Activated CD8-positive, alpha-beta memory T cell treated with anti-CD3 and anti-CD28 coated beads, Interleukin-2, amount 50 U/mL, for 48 hours (primary cell): ENCODE data around the gene SLC35A4.
"Not testable (repeated sequence)": the region's sequence is repeated elsewhere in the genome, so short reads cannot be mapped to it uniquely, and the experiment has no call there.

ENCODE experiments used
- DNase-seq: peaks from one replicate; pipeline ENCODE4 v3.0.0-alpha.2; 2020

Gene SLC35A4

DNA sequence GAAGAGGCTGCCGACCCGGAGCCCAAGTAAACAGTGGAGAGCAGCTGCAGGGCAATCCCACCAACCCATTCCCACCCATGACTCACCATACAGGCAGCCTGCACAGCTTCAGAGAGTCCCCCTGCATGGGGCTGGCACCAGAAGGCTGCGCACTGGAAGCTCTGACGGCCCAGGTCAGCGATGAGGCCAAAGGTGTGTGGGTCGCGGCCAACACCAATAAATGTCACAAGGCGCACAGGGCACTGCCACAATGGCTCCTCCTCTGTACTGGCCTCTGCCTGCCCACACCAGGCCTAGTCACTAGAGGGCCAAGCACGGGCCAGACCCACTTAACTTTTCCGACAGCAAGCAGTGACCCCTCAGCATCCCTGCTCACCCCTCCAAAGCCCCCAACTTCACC lies 4.4 kb upstream of the SLC35A4 start:
- DNase-seq = peak; percentile 35

- peak; percentile 45 for DNase-seq
Measured at GRCh38 chr5:140561753-140562523, 2.7 kb upstream of the SLC35A4 start.

- peak; percentile 56 for DNase-seq
Measured at GRCh38 chr5:140563596-140563995, 1.0 kb upstream of the SLC35A4 start.

DNA sequence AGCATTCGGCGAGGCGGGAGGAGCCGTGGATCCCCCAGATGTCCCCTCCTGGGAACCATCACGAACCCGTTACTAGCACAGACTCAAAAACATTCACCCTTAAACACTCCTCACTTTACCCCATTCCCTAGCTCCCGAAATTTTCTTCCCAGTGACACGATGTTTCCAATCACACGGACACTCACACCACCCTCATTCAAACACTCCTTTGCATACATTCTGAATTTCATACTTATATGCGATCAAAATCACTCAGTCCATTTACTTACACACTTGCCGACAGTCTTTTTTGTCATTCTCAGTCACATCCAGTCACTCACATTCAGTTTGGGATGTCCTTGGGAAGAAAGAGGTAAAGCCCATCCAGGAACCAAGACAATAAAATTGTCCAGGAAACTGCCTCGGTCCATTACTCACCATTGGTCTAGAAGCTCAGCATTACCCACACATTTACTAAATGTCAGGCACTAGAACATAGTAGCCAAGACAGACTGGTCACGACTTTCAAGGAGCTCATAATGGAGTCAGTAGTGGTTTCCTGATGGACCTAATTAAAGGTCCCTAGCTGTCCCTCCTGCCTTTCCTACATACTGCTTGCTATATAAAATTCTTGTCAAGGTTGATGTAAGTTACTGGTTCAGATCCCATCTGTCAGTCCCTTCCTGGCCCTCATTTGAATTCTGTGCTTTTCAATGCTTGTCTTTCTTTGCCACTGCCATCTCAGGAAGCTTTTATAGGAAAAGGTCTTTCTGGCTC lies 574 bp downstream of the SLC35A4 start:
- no peak for DNase-seq

DNA sequence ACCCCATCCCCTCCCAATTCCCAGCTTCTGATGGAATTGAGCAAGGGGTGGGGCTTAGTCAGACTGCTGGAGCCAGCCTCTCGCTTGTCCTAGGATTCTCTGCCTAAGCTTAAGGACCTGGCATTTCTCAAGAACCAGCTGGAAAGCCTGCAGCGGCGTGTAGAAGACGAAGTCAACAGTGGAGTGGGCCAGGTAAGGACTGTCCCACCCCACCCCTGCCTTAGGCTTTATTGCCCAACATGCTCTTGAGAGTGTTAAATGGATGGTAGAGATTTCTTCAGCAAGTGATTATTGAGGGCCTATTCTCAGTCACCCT lies 1.1 kb downstream of the SLC35A4 start:
- peak; percentile 50 for DNase-seq

DNA sequence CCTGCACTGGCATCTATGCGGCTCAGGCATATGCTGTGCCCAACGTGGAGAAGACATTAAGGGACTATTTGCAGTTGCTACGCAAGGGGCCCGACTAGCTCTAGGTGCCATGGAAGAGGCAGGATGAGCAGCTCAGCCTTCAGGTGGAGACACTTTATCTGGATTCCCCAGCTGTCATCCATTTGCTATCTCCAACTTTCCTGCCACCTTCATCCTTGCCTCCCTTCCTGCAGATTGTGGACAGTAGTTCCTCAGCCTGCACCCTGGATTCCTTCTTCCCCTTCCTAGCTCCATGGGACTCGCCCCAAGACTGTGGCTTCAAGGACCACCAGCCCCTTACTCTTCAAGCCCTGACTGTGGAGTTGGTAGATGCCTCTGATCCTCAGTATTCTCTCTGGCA lies 2.0 kb downstream of the SLC35A4 start:
- peak; percentile 45 for DNase-seq

- DNase-seq = peak; percentile 50
Measured at GRCh38 chr5:140567136-140567818, 2.6 kb downstream of the SLC35A4 start.

GRCh38 chr5:140567871-140568270 lies 3.2 kb downstream of the SLC35A4 start:
- peak; percentile 47 for DNase-seq

DNA sequence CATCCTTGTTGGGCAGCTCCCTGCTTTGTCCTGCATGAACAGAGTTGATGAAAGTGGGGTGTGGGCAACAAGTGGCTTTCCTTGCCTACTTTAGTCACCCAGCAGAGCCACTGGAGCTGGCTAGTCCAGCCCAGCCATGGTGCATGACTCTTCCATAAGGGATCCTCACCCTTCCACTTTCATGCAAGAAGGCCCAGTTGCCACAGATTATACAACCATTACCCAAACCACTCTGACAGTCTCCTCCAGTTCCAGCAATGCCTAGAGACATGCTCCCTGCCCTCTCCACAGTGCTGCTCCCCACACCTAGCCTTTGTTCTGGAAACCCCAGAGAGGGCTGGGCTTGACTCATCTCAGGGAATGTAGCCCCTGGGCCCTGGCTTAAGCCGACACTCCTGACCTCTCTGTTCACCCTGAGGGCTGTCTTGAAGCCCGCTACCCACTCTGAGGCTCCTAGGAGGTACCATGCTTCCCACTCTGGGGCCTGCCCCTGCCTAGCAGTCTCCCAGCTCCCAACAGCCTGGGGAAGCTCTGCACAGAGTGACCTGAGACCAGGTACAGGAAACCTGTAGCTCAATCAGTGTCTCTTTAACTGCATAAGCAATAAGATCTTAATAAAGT lies 3.9 kb downstream of the SLC35A4 start:
- DNase-seq = peak; percentile 52

DNA sequence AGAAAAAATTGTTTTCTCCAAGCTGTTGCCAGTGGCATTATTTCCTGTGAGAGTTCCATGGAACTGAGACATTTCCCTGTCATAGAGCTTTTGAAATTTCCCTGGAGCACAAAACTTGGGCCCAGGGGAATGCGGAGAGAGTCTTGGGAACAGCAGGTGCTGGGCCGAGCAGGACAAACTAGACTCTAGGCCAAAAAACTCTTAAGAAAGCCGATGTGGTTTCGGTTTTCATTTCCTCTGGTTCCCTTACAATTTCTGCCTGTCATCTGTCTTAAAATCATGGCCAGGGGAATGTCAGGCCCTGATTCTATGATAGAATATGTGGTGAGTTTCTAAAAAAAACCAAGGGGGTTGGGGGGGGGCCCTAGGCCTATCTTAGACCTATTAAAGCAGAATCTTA lies 4.6 kb downstream of the SLC35A4 start:
- peak; percentile 47 for DNase-seq

DNA sequence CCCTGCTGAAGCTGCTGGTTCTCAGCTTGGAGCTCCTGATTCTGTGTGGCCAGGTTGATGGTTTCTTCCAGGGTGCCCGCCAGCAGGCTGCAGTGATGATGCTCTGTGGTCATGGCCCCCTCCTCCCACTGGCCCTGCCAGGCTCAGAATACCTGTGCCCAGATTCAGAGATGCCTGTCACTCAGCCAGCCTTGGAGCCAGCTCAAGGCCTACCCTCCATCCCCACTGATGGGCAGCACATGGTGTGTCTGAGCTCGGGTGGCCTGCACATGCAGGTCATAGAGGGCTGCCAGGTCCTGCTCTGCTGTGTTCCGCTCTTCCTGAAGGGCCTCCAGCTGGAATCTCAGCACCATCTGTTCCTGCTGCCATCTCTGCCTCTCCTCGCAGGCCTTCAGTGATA lies 5.4 kb downstream of the SLC35A4 start:
- DNase-seq = peak; percentile 48

GRCh38 chr5:140570488-140570887 lies 5.9 kb downstream of the SLC35A4 start:
- DNase-seq = peak; percentile 18

DNA sequence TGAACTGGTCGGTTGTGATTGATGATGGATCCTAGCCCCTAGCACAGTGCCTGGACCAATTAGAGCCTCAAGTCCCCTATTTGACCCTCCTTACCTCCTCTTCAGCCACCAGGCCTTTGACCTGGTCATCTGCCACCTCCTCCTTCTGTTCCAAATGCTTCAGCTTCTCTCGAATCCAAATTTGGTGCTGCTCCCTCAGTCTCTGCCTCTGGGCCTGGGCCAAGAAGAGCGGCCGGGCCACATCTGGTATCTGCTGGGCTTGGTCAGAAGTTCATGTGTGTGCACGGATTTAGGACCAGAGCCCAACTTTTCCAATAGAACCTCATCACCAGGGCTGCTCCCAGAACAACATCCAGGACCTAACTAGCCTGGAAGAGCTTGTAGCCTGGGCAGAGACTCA lies 6.5 kb downstream of the SLC35A4 start:
- DNase-seq = peak; percentile 22

DNA sequence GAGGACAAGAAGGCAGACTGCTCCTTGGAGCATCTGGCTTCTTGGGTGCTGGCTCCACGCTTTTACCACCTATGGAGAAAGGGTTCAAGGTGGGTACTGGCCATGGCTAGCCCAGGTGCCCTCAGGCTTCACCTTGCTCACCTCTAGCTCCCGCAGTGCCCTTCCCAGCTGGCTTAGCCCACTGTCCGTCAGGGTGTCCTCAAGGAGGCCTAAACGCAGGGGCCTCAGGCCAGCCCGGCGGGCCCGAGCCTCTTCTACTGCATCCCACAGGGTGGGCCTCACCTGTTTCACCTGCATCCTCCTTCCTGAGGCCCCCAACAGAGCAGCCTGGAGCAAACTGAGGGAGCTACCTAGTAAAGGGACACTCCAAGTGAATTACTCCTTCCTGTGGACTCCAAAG lies 9.1 kb downstream of the SLC35A4 start:
- DNase-seq = peak; percentile 41

GRCh38 chr5:140574165-140574564 lies 9.5 kb downstream of the SLC35A4 start:
- DNase-seq = peak; percentile 6

GRCh38 chr5:140575309-140575708 lies 10.7 kb downstream of the SLC35A4 start:
- DNase-seq = peak; percentile 47

DNA sequence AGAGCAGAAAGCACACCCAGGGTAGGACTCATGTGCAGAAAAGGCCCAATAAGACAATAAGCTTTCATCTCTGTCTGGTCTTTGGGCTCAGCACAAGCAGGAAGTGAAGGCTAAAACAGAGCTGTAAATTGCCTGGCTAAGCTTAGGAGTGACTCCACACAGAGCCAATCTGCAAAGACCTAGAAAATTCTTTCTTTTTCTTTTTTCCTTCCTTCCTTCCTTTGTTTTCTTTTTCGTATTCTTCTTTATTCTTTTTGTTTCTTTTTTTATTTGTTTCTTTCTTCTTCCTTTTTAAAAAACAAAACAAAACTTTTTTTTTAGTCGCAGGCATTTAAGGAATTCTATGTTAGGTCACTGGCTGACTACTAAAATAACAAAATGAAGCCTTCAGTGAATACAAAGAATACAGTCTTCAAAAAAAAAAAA lies 12.2 kb downstream of the SLC35A4 start:
- DNase-seq = peak; percentile 13

DNA sequence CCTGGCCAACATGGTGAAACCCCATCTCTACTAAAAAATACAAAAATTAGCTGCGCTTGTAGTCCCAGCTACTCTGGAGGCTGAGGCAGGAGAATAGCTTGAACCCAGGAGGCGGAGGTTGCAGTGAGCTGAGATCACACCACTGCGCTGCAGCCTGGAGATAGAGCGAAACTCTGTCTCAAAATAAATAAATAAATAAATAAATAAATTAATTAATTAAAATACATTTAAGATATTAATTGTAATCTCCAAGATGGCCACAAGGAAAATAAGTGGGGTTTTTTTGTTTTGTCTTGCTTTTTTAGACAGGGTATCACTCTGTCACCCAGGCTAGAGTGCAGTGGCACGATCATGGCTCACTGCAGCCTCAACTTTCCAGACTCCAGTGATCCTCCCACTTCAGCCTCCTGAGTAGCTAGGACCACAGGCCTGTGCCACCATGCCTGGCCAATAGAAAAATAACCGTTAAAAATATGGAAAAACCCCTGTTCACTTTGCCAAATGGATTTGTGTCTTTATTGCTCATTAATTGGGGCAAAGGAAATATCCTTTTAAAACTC lies 14.6 kb downstream of the SLC35A4 start:
- not testable (repeated sequence) for DNase-seq

- no peak for DNase-seq
Measured at GRCh38 chr5:140587495-140587894, 22.9 kb downstream of the SLC35A4 start.

DNA sequence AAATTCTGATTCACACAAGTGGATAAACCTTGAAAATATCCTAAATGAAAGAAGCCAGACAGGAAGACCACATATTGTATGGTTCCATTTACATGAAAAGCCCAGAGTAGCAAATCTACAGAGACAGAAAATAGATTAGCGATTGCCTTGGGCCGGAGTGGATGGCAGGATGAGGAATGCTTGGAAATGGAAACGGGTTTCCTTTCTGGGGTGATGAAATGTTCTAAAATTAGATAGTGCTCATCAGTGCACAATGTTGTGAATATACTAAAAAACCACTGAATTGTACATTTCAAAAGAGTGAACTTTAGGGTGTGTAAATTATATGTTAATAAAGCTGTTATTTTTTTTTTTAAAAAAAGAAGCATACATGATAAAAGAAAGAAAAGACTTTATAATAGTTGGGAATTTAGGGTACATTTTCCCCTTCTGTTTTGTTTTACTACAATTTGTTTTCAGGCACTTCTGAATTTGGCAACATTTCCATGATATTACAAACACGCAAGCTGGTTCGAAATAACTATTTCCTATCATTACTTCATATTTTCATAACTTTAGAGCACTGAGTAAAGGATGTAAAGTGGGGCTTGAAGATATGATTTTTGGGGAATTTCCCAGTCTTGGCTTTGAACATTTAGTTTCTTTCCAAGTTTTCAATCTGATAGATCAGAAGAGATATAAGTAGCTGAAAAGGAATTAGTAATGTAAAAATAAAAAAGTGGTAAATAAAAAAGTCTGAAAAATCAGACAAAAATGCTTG lies 23.9 kb downstream of the SLC35A4 start:
- DNase-seq = no peak

- no peak for DNase-seq
Measured at GRCh38 chr5:140590861-140591260, 26.2 kb downstream of the SLC35A4 start.

DNA sequence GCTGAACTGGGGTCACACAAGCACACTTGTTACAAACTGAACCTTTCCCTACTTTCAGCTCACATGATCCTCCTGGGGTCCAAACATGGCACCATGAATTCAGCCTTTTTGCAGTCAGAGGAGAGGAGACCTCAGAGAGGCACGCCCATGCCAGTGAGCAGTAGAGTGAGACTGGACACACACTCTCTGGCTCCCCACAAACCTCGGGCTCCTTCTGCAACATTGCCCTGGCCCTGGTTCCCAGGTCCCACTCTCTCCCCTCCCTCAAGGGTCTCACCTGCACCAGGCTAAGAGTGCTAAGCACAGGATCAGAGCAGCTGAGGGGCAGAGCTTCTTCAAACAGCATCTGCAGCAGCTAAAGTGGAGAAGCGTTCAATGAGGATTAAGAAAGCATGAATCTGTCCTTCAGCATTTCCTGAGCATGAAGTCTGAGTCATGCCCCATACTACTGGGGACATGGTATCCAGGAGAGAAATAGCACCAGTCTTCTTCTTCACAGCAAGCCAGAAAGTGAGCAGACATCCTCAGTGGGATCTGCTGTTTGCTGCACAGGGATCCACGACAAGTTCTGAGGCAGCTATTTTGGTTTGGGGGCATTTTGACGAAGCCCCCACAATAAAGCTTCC lies 27.2 kb downstream of the SLC35A4 start:
- DNase-seq = no peak
